ENCODE results near the gene DYNLT2. TPM values are rescaled to one million over a fixed set of nuclear protein-coding genes. Genes with fewer than 3 reads are reported as not detected.

Gene DYNLT2
- total RNA-seq, 1 experiment from 2014 or later = 1.7 TPM

GRCh38 chr6:169795196-169795595 lies 43.8 kb upstream of the DYNLT2 start (continued):
- TF ChIP-seq PRDM15 (CRISPR knock-in tag; IDR thresholded peaks at IDR 0.05) (no peak), ARID4B (CRISPR knock-in tag; IDR thresholded peaks at IDR 0.05; ENCODE audit: borderline replicate concordance) (no peak)

DNA sequence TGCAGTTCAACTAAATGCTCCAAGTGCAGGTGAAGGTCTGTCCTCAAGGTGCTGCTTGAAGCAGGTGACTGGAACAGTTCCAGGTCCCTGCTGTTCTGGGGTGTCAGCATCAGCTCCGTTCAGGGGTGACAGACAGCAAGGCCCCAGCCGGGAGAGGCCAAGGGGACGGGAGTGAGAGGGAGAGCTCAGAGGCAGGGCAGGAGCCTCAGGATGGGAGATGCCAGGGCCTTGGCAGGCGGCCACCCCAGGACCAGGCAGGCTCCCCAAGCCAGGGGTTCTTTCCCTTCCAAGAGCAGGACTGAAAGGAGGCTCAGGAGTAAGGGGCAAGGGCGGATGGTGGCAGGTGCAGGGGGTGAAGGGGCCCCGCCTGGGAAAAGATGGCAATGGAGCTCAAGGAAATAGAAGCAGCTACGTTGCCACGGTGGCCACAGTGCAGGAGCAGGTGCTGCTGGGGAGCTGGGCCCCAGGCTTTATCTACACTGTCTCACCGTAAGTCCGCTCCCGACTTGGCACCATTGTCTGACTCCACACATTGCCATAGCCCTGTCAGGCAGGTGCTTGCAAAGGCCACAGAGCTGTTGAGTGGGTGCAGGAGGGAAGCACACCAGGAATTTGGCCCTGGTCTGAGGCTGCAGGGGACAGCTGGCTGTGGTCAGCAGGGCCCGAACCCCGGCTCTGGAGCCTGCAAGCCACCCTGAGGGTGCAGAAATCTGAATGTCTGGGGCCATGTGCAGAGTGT lies 43.1 kb upstream of the DYNLT2 start:
- Mint-ChIP-seq H3K27me3 (ENCODE audit: low read depth) (peaks cover 25% of the 10 kb centered on the region), H3K4me1 (peaks cover 10% of the 10 kb centered on the region; the same call in 1 of the 2 replicates), H3K9me3 (peaks cover 5% of the 10 kb centered on the region; the same call in 1 of the 2 replicates), H3K36me3 (no peaks in the 10 kb centered on the region), H3K27ac (no peak overlapping the region), H3K4me3 (no peak overlapping the region)
- POLR2A ChIA-PET = interaction anchor here (0.6 to 1.4 kb wide), 2 partner anchors 13 to 483 kb away, joined by 3 read pairs; no protein-coding TSS in a partner anchor
- no peak for TF ChIP-seq JAZF1 (CRISPR knock-in tag; IDR thresholded peaks at IDR 0.05)
- no peak for TF ChIP-seq SMAD3 (CRISPR knock-in tag; IDR thresholded peaks at IDR 0.05; ENCODE audit: borderline replicate concordance)
- no peak for TF ChIP-seq GRHL2 (CRISPR knock-in tag; IDR thresholded peaks at IDR 0.05; ENCODE audit: insufficient replicate concordance, severe bottlenecking)
- no peak for TF ChIP-seq PRRX2 (CRISPR knock-in tag; IDR thresholded peaks at IDR 0.05)
- no peak for TF ChIP-seq ZNF396 (CRISPR knock-in tag; IDR thresholded peaks at IDR 0.05; ENCODE audit: borderline replicate concordance)
- TF ChIP-seq ZNF121 (CRISPR knock-in tag; IDR thresholded peaks at IDR 0.05) = no peak
- TF ChIP-seq, protein P1, sequence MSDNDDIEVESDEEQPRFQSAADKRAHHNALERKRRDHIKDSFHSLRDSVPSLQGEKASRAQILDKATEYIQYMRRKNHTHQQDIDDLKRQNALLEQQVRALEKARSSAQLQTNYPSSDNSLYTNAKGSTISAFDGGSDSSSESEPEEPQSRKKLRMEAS (CRISPR knock-in tag; IDR thresholded peaks at IDR 0.05) = no peak
- no peak for TF ChIP-seq NR3C1 (CRISPR knock-in tag; conservative IDR thresholded peaks at IDR 0.05; ENCODE audit: low read depth)
- no peak for TF ChIP-seq TCF7 (CRISPR knock-in tag; IDR thresholded peaks at IDR 0.05; ENCODE audit: low read depth)
- no peak for TF ChIP-seq HMGA2 (CRISPR knock-in tag; IDR thresholded peaks at IDR 0.05)
- no peak for TF ChIP-seq ESRRA (CRISPR knock-in tag; IDR thresholded peaks at IDR 0.05; ENCODE audit: borderline replicate concordance)
- TF ChIP-seq ERG (CRISPR knock-in tag; IDR thresholded peaks at IDR 0.05) = no peak
- no peak for TF ChIP-seq MYBL2 (CRISPR knock-in tag; IDR thresholded peaks at IDR 0.05)
- TF ChIP-seq ZNF138 (CRISPR knock-in tag; conservative IDR thresholded peaks at IDR 0.05) = no peak
- CTCF ChIA-PET = interaction anchor here (0.5 to 1.6 kb wide), 2 partner anchors 8 to 37 kb away, joined by 5 to 10 read pairs; no protein-coding TSS in a partner anchor
- ATAC-seq = no peak
- no peak for DNase-seq (ENCODE audit: low spot score)
